ENCODE data around the gene CDK16.

CDK16 gene

DNA sequence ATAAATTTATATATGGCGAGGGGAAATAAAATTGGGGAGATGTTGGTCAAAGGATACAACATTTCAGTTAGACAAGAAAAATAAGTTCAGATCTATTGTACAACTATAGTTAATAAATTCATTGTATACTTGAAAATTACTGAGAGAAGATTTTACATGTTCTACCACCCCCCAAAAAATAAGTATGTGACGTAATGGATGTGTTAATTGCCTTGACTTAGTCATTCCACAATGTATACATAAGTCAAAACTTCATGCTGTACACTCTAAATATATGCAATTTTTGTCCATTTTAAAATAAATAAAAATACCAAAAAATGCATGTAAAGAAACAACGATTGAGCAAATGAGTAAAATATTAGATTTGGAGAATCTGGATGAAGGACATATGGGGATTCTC, 16.1 kb downstream of the CDK16 start:
- in situ Hi-C loops (cut with MboI; ENCODE audit: low sequenced_read_pairs, unreplicated experiment) = no loop called here
- TF ChIP-seq CTCF (IDR thresholded peaks at IDR 0.05; ENCODE audit: borderline replicate concordance, control extremely low read depth, extremely low read depth, insufficient read depth, missing control alignments) = no peak
- no peak for DNase-seq (ENCODE audit: low spot score)

DNA sequence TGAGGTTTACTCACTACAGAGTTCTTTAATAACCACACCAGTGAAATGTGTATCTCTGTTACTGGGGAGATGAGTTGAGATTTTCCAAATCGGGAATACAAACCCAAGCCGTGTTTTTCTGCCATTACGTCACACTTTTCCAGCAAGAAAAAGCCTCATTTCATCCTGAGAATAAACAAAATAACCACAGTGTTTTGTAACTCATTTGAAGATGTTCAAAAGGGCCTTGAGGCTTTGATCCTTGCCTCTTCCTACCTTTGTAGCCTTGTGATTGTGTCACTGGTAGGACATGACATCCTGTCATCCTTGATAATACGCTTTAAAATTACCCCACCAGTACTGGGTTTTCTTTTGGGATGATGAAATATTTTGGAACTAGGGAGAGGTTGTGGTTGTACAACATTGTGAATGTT, 17.2 kb downstream of the CDK16 start:
- in situ Hi-C loops (cut with MboI; ENCODE audit: low sequenced_read_pairs, unreplicated experiment) = no loop called here
- no peak for DNase-seq (ENCODE audit: low spot score)
- no peak for TF ChIP-seq CTCF (IDR thresholded peaks at IDR 0.05; ENCODE audit: borderline replicate concordance, control extremely low read depth, extremely low read depth, insufficient read depth, missing control alignments)

DNA sequence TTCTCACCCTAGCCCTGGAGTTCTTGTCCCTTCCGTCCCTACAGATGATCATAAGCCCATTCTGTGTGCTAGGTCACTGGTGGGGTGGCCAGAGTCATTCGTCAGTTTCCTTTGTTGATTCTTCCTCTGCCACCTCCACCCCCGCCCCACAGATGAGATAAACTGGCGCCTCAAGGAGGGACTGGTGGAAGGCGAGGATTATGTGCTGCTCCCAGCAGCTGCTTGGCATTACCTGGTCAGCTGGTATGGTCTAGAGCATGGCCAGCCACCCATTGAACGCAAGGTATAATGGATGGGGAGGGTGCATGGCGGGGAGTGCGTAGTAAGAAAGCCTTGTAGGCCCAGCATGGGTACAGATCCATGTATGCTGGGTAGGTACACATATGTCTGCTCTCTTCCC, 20.7 kb downstream of the CDK16 start:
- no peak for TF ChIP-seq CTCF (IDR thresholded peaks at IDR 0.05; ENCODE audit: borderline replicate concordance, control extremely low read depth, extremely low read depth, insufficient read depth, missing control alignments)
- in situ Hi-C loops (cut with MboI; ENCODE audit: low sequenced_read_pairs, unreplicated experiment) = no loop called here
- no peak for DNase-seq (ENCODE audit: low spot score)

- in situ Hi-C loops (cut with MboI; ENCODE audit: low sequenced_read_pairs, unreplicated experiment) = no loop called here
- no peak for TF ChIP-seq CTCF (IDR thresholded peaks at IDR 0.05; ENCODE audit: borderline replicate concordance, control extremely low read depth, extremely low read depth, insufficient read depth, missing control alignments)
- DNase-seq (ENCODE audit: low spot score) = no peak
Measured at GRCh38 chrX:47239898-47240545, 21.5 kb downstream of the CDK16 start.

GRCh38 chrX:47240619-47241018, 22.1 kb downstream of the CDK16 start:
- no peak for DNase-seq (ENCODE audit: low spot score)
- in situ Hi-C loops (cut with MboI; ENCODE audit: low sequenced_read_pairs, unreplicated experiment) = no loop called here
- TF ChIP-seq CTCF (IDR thresholded peaks at IDR 0.05; ENCODE audit: borderline replicate concordance, control extremely low read depth, extremely low read depth, insufficient read depth, missing control alignments) = no peak

DNA sequence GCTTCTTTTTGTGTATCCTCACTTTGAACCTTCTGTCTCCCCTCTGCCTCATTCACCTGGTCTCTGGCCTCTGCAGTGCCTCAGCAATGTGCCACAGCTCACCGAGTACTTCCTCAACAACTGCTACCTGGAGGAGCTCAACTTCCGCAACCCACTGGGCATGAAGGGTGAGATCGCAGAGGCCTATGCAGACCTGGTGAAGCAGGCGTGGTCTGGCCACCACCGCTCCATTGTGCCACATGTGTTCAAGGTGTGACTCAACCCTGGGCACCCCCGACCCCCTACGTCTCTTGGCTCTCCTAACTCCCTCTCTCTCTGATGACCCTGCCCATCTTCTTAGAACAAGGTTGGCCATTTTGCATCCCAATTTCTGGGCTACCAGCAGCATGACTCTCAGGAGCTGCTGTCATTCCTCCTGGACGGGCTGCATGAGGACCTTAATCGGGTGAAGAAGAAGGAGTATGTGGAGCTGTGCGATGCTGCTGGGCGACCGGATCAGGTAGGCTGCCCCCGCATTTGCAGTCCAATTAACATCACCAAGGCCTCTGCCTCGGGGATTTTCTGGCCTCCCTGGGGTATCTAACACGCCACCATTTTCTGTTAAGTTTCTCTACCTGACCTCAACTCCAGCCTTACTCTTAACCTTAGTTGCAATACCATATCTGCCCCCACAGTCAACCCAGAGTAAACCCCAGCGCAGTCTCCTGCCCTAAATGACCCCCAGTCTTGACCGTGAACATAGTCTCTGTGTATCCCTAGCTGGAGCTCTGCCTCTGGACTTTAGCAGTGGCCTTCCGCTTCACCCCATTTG, 22.9 kb downstream of the CDK16 start:
- DNase-seq (ENCODE audit: low spot score) = no peak
- TF ChIP-seq CTCF (IDR thresholded peaks at IDR 0.05; ENCODE audit: borderline replicate concordance, control extremely low read depth, extremely low read depth, insufficient read depth, missing control alignments) = no peak
- in situ Hi-C loops (cut with MboI; ENCODE audit: low sequenced_read_pairs, unreplicated experiment) = no loop called here

All from GM13976 (cell line).